T-cell (primary cell): Measurements from ENCODE around the gene SMARCAD1. TPM values are rescaled to one million over a fixed set of nuclear protein-coding genes. Genes with fewer than 3 reads are reported as not detected.
"Not testable (repeated sequence)": the region's sequence is repeated elsewhere in the genome, so short reads cannot be mapped to it uniquely, and the experiment has no call there.

ENCODE experiments used
- ATAC-seq, 4 experiments: fragments of 200-7000 bp in 3 of 4; fragments of 150-1000 bp in 1 of 4; cut with Tn5 transposase; replicated peaks in 1 of 4; 1 replicate in 3 of 4; 2 replicates in 1 of 4; pipeline ENCODE4 v1.10.0; 2021; ENCODE audit warnings: moderate library complexity in 3 of 4, mild to moderate bottlenecking in 2 of 4, moderate number of reproducible peaks in 1 of 4
- CTCF ChIA-PET, 2 donors: fragments of 300-600 bp; sonication (Branson Sonifier 250); formaldehyde crosslinking; loops; one replicate each; lab custom pipeline; 2022; ENCODE audit warnings: antibody characterized with exemption in 2 of 2; lab: Charles Lee
- POLR2A ChIA-PET, 2 donors: fragments of 300-600 bp; sonication (Branson Sonifier 250); formaldehyde crosslinking; loops; one replicate each; lab custom pipeline; 2022; ENCODE audit warnings: antibody characterized with exemption in 2 of 2; lab: Charles Lee
- DNase-seq, 35 experiments: peaks; one replicate each; pipeline versions ENCODE4 v3.0.0 to v3.0.0-alpha.2; 2013 to 2023
- H3K27ac ChIP-seq: one replicate; pipeline ENCODE4 v1.5.1; 2013; ENCODE audit warnings: low read length
- H3K27me3 ChIP-seq, 2 experiments: replicated peaks in 1 of 2; 1 replicate in 1 of 2; 2 replicates in 1 of 2; pipeline versions ENCODE4 v1.6.1 to v1.7.0; 2013; ENCODE audit warnings: low read length in 1 of 2, mixed read lengths in 1 of 2; ENCODE audit not compliant: control insufficient read depth in 2 of 2, insufficient read depth in 2 of 2; ENCODE audit errors: extremely low read depth in 1 of 2
- H3K36me3 ChIP-seq, 2 donors: 1 replicate in 1 of 2; 2 replicates in 1 of 2; pipeline versions ENCODE4 v1.6.1 to v1.7.0; 2013; ENCODE audit warnings: low read length in 1 of 2; ENCODE audit not compliant: control insufficient read depth in 2 of 2, insufficient read depth in 1 of 2; ENCODE audit errors: extremely low read depth in 1 of 2
- H3K4me1 ChIP-seq, 2 experiments: 1 replicate in 1 of 2; 2 replicates in 1 of 2; pipeline versions ENCODE4 v1.6.1 to v1.7.0; 2013; ENCODE audit warnings: low read length in 2 of 2, mixed read lengths in 1 of 2; ENCODE audit not compliant: insufficient read depth in 2 of 2, control insufficient read depth in 1 of 2; ENCODE audit errors: extremely low read depth in 1 of 2
- H3K4me3 ChIP-seq, 2 donors: 1 replicate in 1 of 2; 2 replicates in 1 of 2; pipeline versions ENCODE4 v1.5.1 to v1.7.0; 2013; ENCODE audit warnings: mild to moderate bottlenecking in 2 of 2, low read length in 1 of 2, moderate library complexity in 1 of 2; ENCODE audit not compliant: control insufficient read depth in 1 of 2; ENCODE audit errors: extremely low read depth in 1 of 2
- H3K9me3 ChIP-seq: 2 replicates; pipeline ENCODE4 v1.7.0; 2013
- H3K27ac Mint-ChIP-seq, 2 donors: one replicate each; pipeline ENCODE4 v1.8.0; 2020 to 2021; ENCODE audit warnings: mild to moderate bottlenecking in 2 of 2, mixed read lengths in 2 of 2
- H3K27me3 Mint-ChIP-seq, 2 donors: one replicate each; pipeline ENCODE4 v1.8.0; 2021 to 2022; ENCODE audit warnings: mixed read lengths in 2 of 2
- H3K36me3 Mint-ChIP-seq: one replicate; pipeline ENCODE4 v1.8.0; 2021; ENCODE audit warnings: mixed read lengths
- H3K4me1 Mint-ChIP-seq, 3 donors: one replicate each; pipeline ENCODE4 v1.8.0; 2020 to 2022; ENCODE audit warnings: mixed read lengths in 3 of 3, mild to moderate bottlenecking in 1 of 3
- H3K4me3 Mint-ChIP-seq, 3 donors: one replicate each; pipeline ENCODE4 v1.8.0; 2020 to 2022; ENCODE audit warnings: mild to moderate bottlenecking in 3 of 3, mixed read lengths in 3 of 3, moderate library complexity in 3 of 3
- H3K9me3 Mint-ChIP-seq, 3 donors: one replicate each; pipeline ENCODE4 v1.8.0; 2020 to 2022; ENCODE audit warnings: mixed read lengths in 3 of 3
- WGBS: methylation state at CpG from one replicate; pipeline ENCODE4 v1.1.5; 2013; ENCODE audit warnings: missing lambda C conversion rate; ENCODE audit not compliant: insufficient coverage; 5-methylcytosine and 5-hydroxymethylcytosine counted together
- total RNA-seq, 35 experiments: library from RNA in 6 of 35; stranded (reverse) in 6 of 35; fragments of 120-200 nt in 1 of 35; gene quantifications; one replicate each; pipeline versions ENCODE4 v1.2.1 to v1.2.4 and lab custom pipeline; 2013 to 2026

Gene SMARCAD1
- total RNA-seq, 5 donors from 2014 or later (not counting 1 experiment from before 2014, with no cell fraction given) = 17.1 to 22.9 (median 20.0) TPM

- H3K36me3 ChIP-seq = no peaks in the 10 kb centered on the region
- ChIA-PET CTCF (no interaction called here), POLR2A (no interaction called here)
- DNase-seq (no peak), ATAC-seq (no peak)
- H3K4me3 ChIP-seq = no peak overlapping the region
- WGBS = 83% methylated on average over 1 of the region's 5 CpGs
- no peak overlapping the region for H3K27ac ChIP-seq
- H3K36me3 Mint-ChIP-seq = no peaks in the 10 kb centered on the region
- no peak overlapping the region for H3K27ac Mint-ChIP-seq
- peaks cover 0 to 4% (median 0%) of the 10 kb centered on the region in 3 donors for H3K4me1 Mint-ChIP-seq
- H3K4me1 ChIP-seq = peaks cover 0 to 4% of the 10 kb centered on the region in 2 experiments
- no peak overlapping the region for H3K4me3 Mint-ChIP-seq
- H3K27me3 ChIP-seq = no peaks in the 10 kb centered on the region
- H3K27me3 Mint-ChIP-seq = peaks cover 2 to 4% of the 10 kb centered on the region in 2 donors
- H3K9me3 Mint-ChIP-seq = no peaks in the 10 kb centered on the region
- H3K9me3 ChIP-seq = no peaks in the 10 kb centered on the region
These were observed 125.4 kb downstream of the SMARCAD1 start for GRCh38 chr4:94332983-94333590.

- Mint-ChIP-seq H3K4me1 (peaks cover 5 to 8% (median 5%) of the 10 kb centered on the region in 3 donors), H3K4me3 (no peak overlapping the region), H3K9me3 (no peaks in the 10 kb centered on the region), H3K27ac (no peak overlapping the region), H3K27me3 (peaks cover 2 to 4% of the 10 kb centered on the region in 2 donors), H3K36me3 (no peaks in the 10 kb centered on the region)
- no peaks in the 10 kb centered on the region for H3K36me3 ChIP-seq
- ChIA-PET POLR2A (no interaction called here), CTCF (no interaction called here)
- H3K27ac ChIP-seq = no peak overlapping the region
- no peaks in the 10 kb centered on the region for H3K27me3 ChIP-seq
- H3K4me1 ChIP-seq = peaks cover 2 to 4% of the 10 kb centered on the region in 2 experiments
- no peaks in the 10 kb centered on the region for H3K9me3 ChIP-seq
- H3K4me3 ChIP-seq = no peak overlapping the region
- no peak for ATAC-seq
- no CpG with 5 or more reads among the region's 3 CpGs for WGBS
- DNase-seq = no peak
These were observed 126.2 kb downstream of the SMARCAD1 start for GRCh38 chr4:94333866-94334265.

- peaks cover 2 to 4% of the 10 kb centered on the region in 2 donors for H3K27me3 Mint-ChIP-seq
- peaks cover 3 to 4% of the 10 kb centered on the region in 2 experiments for H3K4me1 ChIP-seq
- WGBS = no CpG with 5 or more reads among the region's 2 CpGs
- POLR2A ChIA-PET = no interaction called here
- no peaks in the 10 kb centered on the region for H3K27me3 ChIP-seq
- no peaks in the 10 kb centered on the region for H3K36me3 Mint-ChIP-seq
- H3K9me3 Mint-ChIP-seq = no peaks in the 10 kb centered on the region
- CTCF ChIA-PET = no interaction called here
- H3K4me1 Mint-ChIP-seq = peaks cover 10 to 13% (median 11%) of the 10 kb centered on the region in 3 donors
- DNase-seq = no peak
- H3K9me3 ChIP-seq = no peaks in the 10 kb centered on the region
- no peak overlapping the region for H3K4me3 Mint-ChIP-seq
- no peak for ATAC-seq
- no peaks in the 10 kb centered on the region for H3K36me3 ChIP-seq
- H3K27ac Mint-ChIP-seq = no peak overlapping the region
- no peak overlapping the region for H3K27ac ChIP-seq
- H3K4me3 ChIP-seq = no peak overlapping the region
These were observed 126.8 kb downstream of the SMARCAD1 start for GRCh38 chr4:94334476-94334875.

- peaks cover 14 to 17% (median 16%) of the 10 kb centered on the region in 3 donors for H3K4me1 Mint-ChIP-seq
- Histone ChIP-seq H3K36me3 (no peaks in the 10 kb centered on the region), H3K4me1 (peaks cover 3 to 8% of the 10 kb centered on the region in 2 experiments), H3K4me3 (no peak overlapping the region), H3K27me3 (no peaks in the 10 kb centered on the region), H3K9me3 (no peaks in the 10 kb centered on the region), H3K27ac (no peak overlapping the region)
- no peaks in the 10 kb centered on the region for H3K36me3 Mint-ChIP-seq
- DNase-seq (no peak), ATAC-seq (no peak)
- ChIA-PET POLR2A (no interaction called here), CTCF (no interaction called here)
- no peak overlapping the region for H3K27ac Mint-ChIP-seq
- 60% methylated on average over 1 of the region's 3 CpGs for WGBS
- peaks cover 1 to 2% of the 10 kb centered on the region in 2 donors for H3K27me3 Mint-ChIP-seq
- no peaks in the 10 kb centered on the region for H3K9me3 Mint-ChIP-seq
- no peak overlapping the region for H3K4me3 Mint-ChIP-seq
These were observed 127.3 kb downstream of the SMARCAD1 start for GRCh38 chr4:94334962-94335361.

- Mint-ChIP-seq H3K9me3 (no peaks in the 10 kb centered on the region), H3K27me3 (peaks cover 0 to 2% of the 10 kb centered on the region in 2 donors), H3K4me3 (no peak overlapping the region), H3K27ac (no peak overlapping the region), H3K36me3 (no peaks in the 10 kb centered on the region), H3K4me1 (peaks cover 14 to 17% (median 17%) of the 10 kb centered on the region in 3 donors)
- CTCF ChIA-PET = interaction anchor here in 1 of 2 donors (0.5 kb wide), 1 partner anchor 41 kb away, joined by 5 read pairs; no protein-coding TSS in a partner anchor
- no peaks in the 10 kb centered on the region for H3K9me3 ChIP-seq
- POLR2A ChIA-PET = no interaction called here
- no CpG with 5 or more reads among the region's 3 CpGs for WGBS
- no peak for DNase-seq
- no peaks in the 10 kb centered on the region for H3K36me3 ChIP-seq
- no peak for ATAC-seq
- no peaks in the 10 kb centered on the region for H3K27me3 ChIP-seq
- H3K4me3 ChIP-seq = no peak overlapping the region
- H3K27ac ChIP-seq = no peak overlapping the region
- H3K4me1 ChIP-seq = peaks cover 3 to 8% of the 10 kb centered on the region in 2 experiments
These were observed 128.6 kb downstream of the SMARCAD1 start for GRCh38 chr4:94336303-94336702.

GRCh38 chr4:94336791-94337190, 129.1 kb downstream of the SMARCAD1 start:
- H3K27ac Mint-ChIP-seq, H3K9me3 ChIP-seq, H3K9me3 Mint-ChIP-seq, POLR2A ChIA-PET, H3K36me3 ChIP-seq, H3K36me3 Mint-ChIP-seq, H3K27ac ChIP-seq, DNase-seq, H3K4me1 ChIP-seq, H3K4me3 ChIP-seq, H3K27me3 ChIP-seq, H3K27me3 Mint-ChIP-seq, ATAC-seq: not testable (repeated sequence)
- H3K4me3 Mint-ChIP-seq = peak overlapping the region in 1 of 3 donors; percentile 39
- H3K4me1 Mint-ChIP-seq = peaks cover 14 to 17% (median 17%) of the 10 kb centered on the region in 3 donors
- 83% methylated on average over 2 of the region's 5 CpGs for WGBS
- CTCF ChIA-PET = interaction anchor here in 1 of 2 donors (0.5 kb wide), 1 partner anchor 40 kb away, joined by 5 read pairs; no protein-coding TSS in a partner anchor
